ENCODE data around the gene B3GNT5. TPM values are rescaled to one million over a fixed set of nuclear protein-coding genes. Genes with fewer than 3 reads are reported as not detected.

Gene B3GNT5
- total and polyA plus RNA-seq, 10 of the 15 experiments (the other 5 are each of a cell fraction or from before 2014, with no cell fraction given) = 0.24 to 1.1 (median 0.48) TPM

- TF ChIP-seq, protein P1, sequence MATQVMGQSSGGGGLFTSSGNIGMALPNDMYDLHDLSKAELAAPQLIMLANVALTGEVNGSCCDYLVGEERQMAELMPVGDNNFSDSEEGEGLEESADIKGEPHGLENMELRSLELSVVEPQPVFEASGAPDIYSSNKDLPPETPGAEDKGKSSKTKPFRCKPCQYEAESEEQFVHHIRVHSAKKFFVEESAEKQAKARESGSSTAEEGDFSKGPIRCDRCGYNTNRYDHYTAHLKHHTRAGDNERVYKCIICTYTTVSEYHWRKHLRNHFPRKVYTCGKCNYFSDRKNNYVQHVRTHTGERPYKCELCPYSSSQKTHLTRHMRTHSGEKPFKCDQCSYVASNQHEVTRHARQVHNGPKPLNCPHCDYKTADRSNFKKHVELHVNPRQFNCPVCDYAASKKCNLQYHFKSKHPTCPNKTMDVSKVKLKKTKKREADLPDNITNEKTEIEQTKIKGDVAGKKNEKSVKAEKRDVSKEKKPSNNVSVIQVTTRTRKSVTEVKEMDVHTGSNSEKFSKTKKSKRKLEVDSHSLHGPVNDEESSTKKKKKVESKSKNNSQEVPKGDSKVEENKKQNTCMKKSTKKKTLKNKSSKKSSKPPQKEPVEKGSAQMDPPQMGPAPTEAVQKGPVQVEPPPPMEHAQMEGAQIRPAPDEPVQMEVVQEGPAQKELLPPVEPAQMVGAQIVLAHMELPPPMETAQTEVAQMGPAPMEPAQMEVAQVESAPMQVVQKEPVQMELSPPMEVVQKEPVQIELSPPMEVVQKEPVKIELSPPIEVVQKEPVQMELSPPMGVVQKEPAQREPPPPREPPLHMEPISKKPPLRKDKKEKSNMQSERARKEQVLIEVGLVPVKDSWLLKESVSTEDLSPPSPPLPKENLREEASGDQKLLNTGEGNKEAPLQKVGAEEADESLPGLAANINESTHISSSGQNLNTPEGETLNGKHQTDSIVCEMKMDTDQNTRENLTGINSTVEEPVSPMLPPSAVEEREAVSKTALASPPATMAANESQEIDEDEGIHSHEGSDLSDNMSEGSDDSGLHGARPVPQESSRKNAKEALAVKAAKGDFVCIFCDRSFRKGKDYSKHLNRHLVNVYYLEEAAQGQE (IDR thresholded peaks at IDR 0.05; ENCODE audit: low read depth, low read length) = no peak
- TF ChIP-seq CHD1 (IDR thresholded peaks at IDR 0.05; ENCODE audit: low read depth, low read length) (no peak), LARP7 (IDR thresholded peaks at IDR 0.05) (no peak), CREM (IDR thresholded peaks at IDR 0.05; ENCODE audit: low read depth) (no peak), USF2 (IDR thresholded peaks at IDR 0.05; ENCODE audit: borderline replicate concordance, low read depth, low read length) (no peak), SUZ12 (IDR thresholded peaks at IDR 0.05; ENCODE audit: unreplicated experiment) (no peak), ATF7 (IDR thresholded peaks at IDR 0.05; ENCODE audit: low read depth) (no peak), GATAD2B (conservative IDR thresholded peaks at IDR 0.05; ENCODE audit: low read depth) (no peak), ESRRA (IDR thresholded peaks at IDR 0.05; ENCODE audit: low read length) (no peak), ZNF384 (IDR thresholded peaks at IDR 0.05; ENCODE audit: borderline replicate concordance, low read depth, low read length) (no peak)
- TF ChIP-seq, protein P2, sequence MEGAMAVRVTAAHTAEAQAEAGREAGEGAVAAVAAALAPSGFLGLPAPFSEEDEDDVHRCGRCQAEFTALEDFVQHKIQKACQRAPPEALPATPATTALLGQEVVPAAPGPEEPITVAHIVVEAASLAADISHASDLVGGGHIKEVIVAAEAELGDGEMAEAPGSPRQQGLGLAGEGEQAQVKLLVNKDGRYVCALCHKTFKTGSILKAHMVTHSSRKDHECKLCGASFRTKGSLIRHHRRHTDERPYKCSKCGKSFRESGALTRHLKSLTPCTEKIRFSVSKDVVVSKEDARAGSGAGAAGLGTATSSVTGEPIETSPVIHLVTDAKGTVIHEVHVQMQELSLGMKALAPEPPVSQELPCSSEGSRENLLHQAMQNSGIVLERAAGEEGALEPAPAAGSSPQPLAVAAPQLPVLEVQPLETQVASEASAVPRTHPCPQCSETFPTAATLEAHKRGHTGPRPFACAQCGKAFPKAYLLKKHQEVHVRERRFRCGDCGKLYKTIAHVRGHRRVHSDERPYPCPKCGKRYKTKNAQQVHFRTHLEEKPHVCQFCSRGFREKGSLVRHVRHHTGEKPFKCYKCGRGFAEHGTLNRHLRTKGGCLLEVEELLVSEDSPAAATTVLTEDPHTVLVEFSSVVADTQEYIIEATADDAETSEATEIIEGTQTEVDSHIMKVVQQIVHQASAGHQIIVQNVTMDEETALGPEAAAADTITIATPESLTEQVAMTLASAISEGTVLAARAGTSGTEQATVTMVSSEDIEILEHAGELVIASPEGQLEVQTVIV (IDR thresholded peaks at IDR 0.05; ENCODE audit: borderline replicate concordance, partially characterized antibody) = no peak
- TF ChIP-seq, protein P3, sequence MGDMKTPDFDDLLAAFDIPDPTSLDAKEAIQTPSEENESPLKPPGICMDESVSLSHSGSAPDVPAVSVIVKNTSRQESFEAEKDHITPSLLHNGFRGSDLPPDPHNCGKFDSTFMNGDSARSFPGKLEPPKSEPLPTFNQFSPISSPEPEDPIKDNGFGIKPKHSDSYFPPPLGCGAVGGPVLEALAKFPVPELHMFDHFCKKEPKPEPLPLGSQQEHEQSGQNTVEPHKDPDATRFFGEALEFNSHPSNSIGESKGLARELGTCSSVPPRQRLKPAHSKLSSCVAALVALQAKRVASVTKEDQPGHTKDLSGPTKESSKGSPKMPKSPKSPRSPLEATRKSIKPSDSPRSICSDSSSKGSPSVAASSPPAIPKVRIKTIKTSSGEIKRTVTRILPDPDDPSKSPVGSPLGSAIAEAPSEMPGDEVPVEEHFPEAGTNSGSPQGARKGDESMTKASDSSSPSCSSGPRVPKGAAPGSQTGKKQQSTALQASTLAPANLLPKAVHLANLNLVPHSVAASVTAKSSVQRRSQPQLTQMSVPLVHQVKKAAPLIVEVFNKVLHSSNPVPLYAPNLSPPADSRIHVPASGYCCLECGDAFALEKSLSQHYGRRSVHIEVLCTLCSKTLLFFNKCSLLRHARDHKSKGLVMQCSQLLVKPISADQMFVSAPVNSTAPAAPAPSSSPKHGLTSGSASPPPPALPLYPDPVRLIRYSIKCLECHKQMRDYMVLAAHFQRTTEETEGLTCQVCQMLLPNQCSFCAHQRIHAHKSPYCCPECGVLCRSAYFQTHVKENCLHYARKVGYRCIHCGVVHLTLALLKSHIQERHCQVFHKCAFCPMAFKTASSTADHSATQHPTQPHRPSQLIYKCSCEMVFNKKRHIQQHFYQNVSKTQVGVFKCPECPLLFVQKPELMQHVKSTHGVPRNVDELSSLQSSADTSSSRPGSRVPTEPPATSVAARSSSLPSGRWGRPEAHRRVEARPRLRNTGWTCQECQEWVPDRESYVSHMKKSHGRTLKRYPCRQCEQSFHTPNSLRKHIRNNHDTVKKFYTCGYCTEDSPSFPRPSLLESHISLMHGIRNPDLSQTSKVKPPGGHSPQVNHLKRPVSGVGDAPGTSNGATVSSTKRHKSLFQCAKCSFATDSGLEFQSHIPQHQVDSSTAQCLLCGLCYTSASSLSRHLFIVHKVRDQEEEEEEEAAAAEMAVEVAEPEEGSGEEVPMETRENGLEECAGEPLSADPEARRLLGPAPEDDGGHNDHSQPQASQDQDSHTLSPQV (IDR thresholded peaks at IDR 0.05) = no peak
Measured at GRCh38 chr3:183274609-183275008, 21.6 kb downstream of the B3GNT5 start (continued).
